Umbilical cord (tissue), 2 donors: Measurements from ENCODE around the gene GJB4. TPM values are rescaled to one million over a fixed set of nuclear protein-coding genes. Genes with fewer than 3 reads are reported as not detected.
"Not testable (repeated sequence)": the region's sequence is repeated elsewhere in the genome, so short reads cannot be mapped to it uniquely, and the experiment has no call there.

ENCODE experiments used
- DNase-seq: peaks from one replicate; pipeline ENCODE4 v3.0.0-alpha.2; 2015; ENCODE audit warnings: low spot score
- total RNA-seq: library from RNA; depleted of rRNA; stranded (reverse); fragments of >200 nt; gene quantifications from one replicate; pipeline ENCODE4 v1.2.3, GENCODE V29; 2014; ENCODE audit warnings: low replicate concordance; ENCODE audit not compliant: insufficient read depth

The GJB4 gene
- total RNA-seq, 1 donor from 2014 or later: 0.24 TPM

GRCh38 chr1:34795916-34796315 lies 36.4 kb downstream of the GJB4 start:
- no peak for DNase-seq

- no peak for DNase-seq
These were observed 37.5 kb downstream of the GJB4 start for GRCh38 chr1:34796990-34797389.

- DNase-seq: no peak
These were observed 40.7 kb downstream of the GJB4 start for GRCh38 chr1:34800214-34800613.

- DNase-seq: no peak
These were observed 44.2 kb downstream of the GJB4 start for GRCh38 chr1:34803770-34804169.

GRCh38 chr1:34806396-34806795 lies 46.9 kb downstream of the GJB4 start:
- no peak for DNase-seq

- DNase-seq: no peak
These were observed 48.7 kb downstream of the GJB4 start for GRCh38 chr1:34808051-34808810.

GRCh38 chr1:34810781-34811180 lies 51.2 kb downstream of the GJB4 start:
- DNase-seq: not testable (repeated sequence)

Other genes starting within 250 kb of the GJB4 start
- gene GJB5, start 4.7 kb upstream of the GJB4 start, total RNA-seq: 4.3 TPM
- 6.3 TPM for gene GJB3, start 21.5 kb downstream of the GJB4 start, total RNA-seq
- gene GJA4, start 33.3 kb downstream of the GJB4 start, total RNA-seq: 3.4 TPM
- 23.4 TPM for gene SMIM12, start 100.0 kb downstream of the GJB4 start, total RNA-seq
- 0.24 TPM for gene DLGAP3, start 169.9 kb downstream of the GJB4 start, total RNA-seq
- gene TMEM35B, start 225.6 kb downstream of the GJB4 start, total RNA-seq: 23.6 TPM